ENCODE measurements around the gene AGPAT4.

Gene AGPAT4

GRCh38 chr6:161254126-161254463 lies 19.8 kb downstream of the AGPAT4 start:
- Histone ChIP-seq H3K4me3 (ENCODE audit: low read depth in 1 of 2, low read length in 2 of 2) (no peak overlapping the region), H3K36me3 (ENCODE audit: control insufficient read depth in 1 of 2, insufficient read depth in 2 of 2, low read length in 2 of 2) (no peaks in the 10 kb centered on the region), H3K9me3 (ENCODE audit: control insufficient read depth in 1 of 2, low read length in 2 of 2) (no peaks in the 10 kb centered on the region), H3K27ac (ENCODE audit: low read length) (no peak overlapping the region), H3K4me1 (ENCODE audit: control insufficient read depth in 1 of 2, insufficient read depth in 2 of 2, low read length in 2 of 2) (peaks cover 0 to 25% of the 10 kb centered on the region in 2 donors), H3K27me3 (ENCODE audit: low read depth, low read length) (no peaks in the 10 kb centered on the region)

DNA sequence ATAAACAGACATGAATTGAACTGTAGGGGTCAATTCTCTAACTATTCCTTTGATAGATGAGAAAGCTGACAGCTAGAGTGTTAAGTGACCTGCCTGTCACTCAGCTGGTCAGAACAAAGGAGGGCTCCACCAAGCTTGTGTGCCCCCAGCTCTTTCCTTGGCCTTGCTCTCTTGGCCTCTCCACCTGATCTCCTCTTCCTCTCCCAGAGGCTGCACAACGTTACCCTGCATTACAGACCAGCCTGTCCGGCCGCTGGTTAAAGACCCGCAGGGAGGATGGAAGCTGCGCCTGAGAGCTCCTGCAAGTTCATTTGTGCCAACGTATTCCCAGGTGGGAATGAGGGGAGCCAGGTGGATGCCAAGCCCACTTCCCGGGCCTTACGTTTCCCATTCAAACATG lies 22.5 kb downstream of the AGPAT4 start:
- H3K27me3 ChIP-seq (ENCODE audit: low read depth, low read length) = no peaks in the 10 kb centered on the region
- H3K4me3 ChIP-seq (ENCODE audit: low read depth in 1 of 2, low read length in 2 of 2) = no peak overlapping the region
- no peaks in the 10 kb centered on the region for H3K36me3 ChIP-seq (ENCODE audit: control insufficient read depth in 1 of 2, insufficient read depth in 2 of 2, low read length in 2 of 2)
- no peak overlapping the region for H3K27ac ChIP-seq (ENCODE audit: low read length)
- no peaks in the 10 kb centered on the region for H3K9me3 ChIP-seq (ENCODE audit: control insufficient read depth in 1 of 2, low read length in 2 of 2)
- H3K4me1 ChIP-seq (ENCODE audit: control insufficient read depth in 1 of 2, insufficient read depth in 2 of 2, low read length in 2 of 2) = peaks cover 0 to 17% of the 10 kb centered on the region in 2 donors

DNA sequence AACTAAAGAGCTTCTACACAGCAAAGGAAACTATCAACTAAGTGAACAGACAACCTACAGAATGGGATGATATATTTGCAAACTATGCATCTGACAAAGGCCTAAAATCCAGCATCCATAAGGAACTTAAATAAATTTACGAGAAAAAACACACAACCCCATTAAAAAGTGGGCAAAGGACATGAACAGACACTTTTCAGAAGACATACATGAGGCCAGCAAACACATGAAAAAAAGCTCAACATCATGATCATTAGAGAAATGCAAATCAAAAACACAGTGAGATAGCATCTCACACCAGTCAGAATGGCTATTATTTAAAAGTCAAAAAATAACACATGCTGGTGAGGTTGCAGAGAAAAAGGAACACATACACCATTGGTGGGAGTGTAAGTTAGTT lies 24.5 kb downstream of the AGPAT4 start:
- Histone ChIP-seq H3K27ac (ENCODE audit: low read length) (no peak overlapping the region), H3K9me3 (ENCODE audit: control insufficient read depth in 1 of 2, low read length in 2 of 2) (no peaks in the 10 kb centered on the region), H3K36me3 (ENCODE audit: control insufficient read depth in 1 of 2, insufficient read depth in 2 of 2, low read length in 2 of 2) (no peaks in the 10 kb centered on the region), H3K4me3 (ENCODE audit: low read depth in 1 of 2, low read length in 2 of 2) (no peak overlapping the region), H3K4me1 (ENCODE audit: control insufficient read depth in 1 of 2, insufficient read depth in 2 of 2, low read length in 2 of 2) (peaks cover 0 to 3% of the 10 kb centered on the region in 2 donors), H3K27me3 (ENCODE audit: low read depth, low read length) (no peaks in the 10 kb centered on the region)

DNA sequence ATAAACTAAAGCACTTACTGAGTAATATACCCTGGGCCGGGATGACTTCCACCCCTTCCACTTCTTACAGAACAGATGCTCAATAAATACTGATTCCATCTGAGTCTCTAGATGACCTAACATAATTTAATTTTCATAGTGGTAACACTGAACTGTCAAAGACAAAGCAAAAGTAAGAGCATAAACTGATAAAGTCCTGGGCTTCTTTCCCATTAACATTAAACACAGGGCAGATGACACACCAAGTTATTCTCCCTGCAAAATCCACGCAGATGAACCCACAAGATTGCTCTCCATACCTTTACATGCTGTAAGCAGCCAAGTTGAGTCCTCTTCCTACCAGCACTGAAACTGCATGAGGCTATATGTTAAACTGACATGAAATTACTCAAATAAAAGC lies 27.1 kb downstream of the AGPAT4 start:
- Histone ChIP-seq H3K9me3 (ENCODE audit: control insufficient read depth in 1 of 2, low read length in 2 of 2) (no peaks in the 10 kb centered on the region), H3K36me3 (ENCODE audit: control insufficient read depth in 1 of 2, insufficient read depth in 2 of 2, low read length in 2 of 2) (no peaks in the 10 kb centered on the region), H3K27ac (ENCODE audit: low read length) (no peak overlapping the region), H3K4me1 (ENCODE audit: control insufficient read depth in 1 of 2, insufficient read depth in 2 of 2, low read length in 2 of 2) (no peaks in the 10 kb centered on the region), H3K27me3 (ENCODE audit: low read depth, low read length) (no peaks in the 10 kb centered on the region), H3K4me3 (ENCODE audit: low read depth in 1 of 2, low read length in 2 of 2) (no peak overlapping the region)

GRCh38 chr6:161245363-161245762 lies 28.5 kb downstream of the AGPAT4 start:
- Histone ChIP-seq H3K27ac (ENCODE audit: low read length) (no peak overlapping the region), H3K4me3 (ENCODE audit: low read depth in 1 of 2, low read length in 2 of 2) (no peak overlapping the region), H3K4me1 (ENCODE audit: control insufficient read depth in 1 of 2, insufficient read depth in 2 of 2, low read length in 2 of 2) (no peaks in the 10 kb centered on the region), H3K36me3 (ENCODE audit: control insufficient read depth in 1 of 2, insufficient read depth in 2 of 2, low read length in 2 of 2) (no peaks in the 10 kb centered on the region), H3K9me3 (ENCODE audit: control insufficient read depth in 1 of 2, low read length in 2 of 2) (no peaks in the 10 kb centered on the region), H3K27me3 (ENCODE audit: low read depth, low read length) (no peaks in the 10 kb centered on the region)

- Histone ChIP-seq H3K4me1 (ENCODE audit: control insufficient read depth in 1 of 2, insufficient read depth in 2 of 2, low read length in 2 of 2) (no peaks in the 10 kb centered on the region), H3K4me3 (ENCODE audit: low read depth in 1 of 2, low read length in 2 of 2) (no peak overlapping the region), H3K27ac (ENCODE audit: low read length) (no peak overlapping the region), H3K9me3 (ENCODE audit: control insufficient read depth in 1 of 2, low read length in 2 of 2) (no peaks in the 10 kb centered on the region), H3K36me3 (ENCODE audit: control insufficient read depth in 1 of 2, insufficient read depth in 2 of 2, low read length in 2 of 2) (no peaks in the 10 kb centered on the region), H3K27me3 (ENCODE audit: low read depth, low read length) (no peaks in the 10 kb centered on the region)
Observed at GRCh38 chr6:161244725-161245124, 29.1 kb downstream of the AGPAT4 start.

- H3K4me3 ChIP-seq (ENCODE audit: low read depth in 1 of 2, low read length in 2 of 2) = no peak overlapping the region
- no peaks in the 10 kb centered on the region for H3K9me3 ChIP-seq (ENCODE audit: control insufficient read depth in 1 of 2, low read length in 2 of 2)
- H3K27me3 ChIP-seq (ENCODE audit: low read depth, low read length) = no peaks in the 10 kb centered on the region
- no peak overlapping the region for H3K27ac ChIP-seq (ENCODE audit: low read length)
- no peaks in the 10 kb centered on the region for H3K36me3 ChIP-seq (ENCODE audit: control insufficient read depth in 1 of 2, insufficient read depth in 2 of 2, low read length in 2 of 2)
- no peaks in the 10 kb centered on the region for H3K4me1 ChIP-seq (ENCODE audit: control insufficient read depth in 1 of 2, insufficient read depth in 2 of 2, low read length in 2 of 2)
Observed at GRCh38 chr6:161242779-161243693, 30.8 kb downstream of the AGPAT4 start.

GRCh38 chr6:161242113-161242512 lies 31.7 kb downstream of the AGPAT4 start:
- Histone ChIP-seq H3K4me1 (ENCODE audit: control insufficient read depth in 1 of 2, insufficient read depth in 2 of 2, low read length in 2 of 2) (no peaks in the 10 kb centered on the region), H3K27me3 (ENCODE audit: low read depth, low read length) (no peaks in the 10 kb centered on the region), H3K27ac (ENCODE audit: low read length) (no peak overlapping the region), H3K9me3 (ENCODE audit: control insufficient read depth in 1 of 2, low read length in 2 of 2) (no peaks in the 10 kb centered on the region), H3K4me3 (ENCODE audit: low read depth in 1 of 2, low read length in 2 of 2) (no peak overlapping the region), H3K36me3 (ENCODE audit: control insufficient read depth in 1 of 2, insufficient read depth in 2 of 2, low read length in 2 of 2) (no peaks in the 10 kb centered on the region)

- Histone ChIP-seq H3K4me1 (ENCODE audit: control insufficient read depth in 1 of 2, insufficient read depth in 2 of 2, low read length in 2 of 2) (peaks cover 1 to 22% of the 10 kb centered on the region in 2 donors), H3K36me3 (ENCODE audit: control insufficient read depth in 1 of 2, insufficient read depth in 2 of 2, low read length in 2 of 2) (no peaks in the 10 kb centered on the region), H3K27ac (ENCODE audit: low read length) (no peak overlapping the region), H3K9me3 (ENCODE audit: control insufficient read depth in 1 of 2, low read length in 2 of 2) (no peaks in the 10 kb centered on the region), H3K4me3 (ENCODE audit: low read depth in 1 of 2, low read length in 2 of 2) (no peak overlapping the region), H3K27me3 (ENCODE audit: low read depth, low read length) (no peaks in the 10 kb centered on the region)
Observed at GRCh38 chr6:161239001-161239400, 34.9 kb downstream of the AGPAT4 start.

- H3K36me3 ChIP-seq (ENCODE audit: control insufficient read depth in 1 of 2, insufficient read depth in 2 of 2, low read length in 2 of 2) = no peaks in the 10 kb centered on the region
- H3K27ac ChIP-seq (ENCODE audit: low read length) = no peak overlapping the region
- peaks cover 3 to 22% of the 10 kb centered on the region in 2 donors for H3K4me1 ChIP-seq (ENCODE audit: control insufficient read depth in 1 of 2, insufficient read depth in 2 of 2, low read length in 2 of 2)
- H3K4me3 ChIP-seq (ENCODE audit: low read depth in 1 of 2, low read length in 2 of 2) = no peak overlapping the region
- H3K9me3 ChIP-seq (ENCODE audit: control insufficient read depth in 1 of 2, low read length in 2 of 2) = no peaks in the 10 kb centered on the region
- H3K27me3 ChIP-seq (ENCODE audit: low read depth, low read length) = no peaks in the 10 kb centered on the region
Observed at GRCh38 chr6:161238500-161238899, 35.4 kb downstream of the AGPAT4 start.

DNA sequence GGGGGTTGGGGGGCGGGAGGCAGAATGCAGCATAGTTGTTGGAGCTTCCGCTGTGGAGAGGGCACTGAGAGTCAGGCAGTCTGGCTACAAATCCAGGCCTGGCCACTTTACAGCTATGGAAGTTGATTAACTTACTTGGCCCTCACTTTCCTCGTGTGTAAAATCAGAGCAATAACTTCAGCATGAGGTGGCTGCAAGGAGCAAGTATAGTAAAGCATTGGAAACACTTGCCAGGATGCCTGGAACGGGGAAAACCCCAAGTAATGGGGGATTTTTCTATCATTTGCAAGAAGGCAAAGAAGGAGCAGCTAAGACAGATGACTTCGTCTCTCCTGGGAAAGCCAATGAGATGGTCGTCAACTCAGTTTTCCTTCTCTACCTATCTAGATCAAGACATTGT lies 35.8 kb downstream of the AGPAT4 start:
- H3K9me3 ChIP-seq (ENCODE audit: control insufficient read depth in 1 of 2, low read length in 2 of 2) = no peaks in the 10 kb centered on the region
- peaks cover 3 to 22% of the 10 kb centered on the region in 2 donors for H3K4me1 ChIP-seq (ENCODE audit: control insufficient read depth in 1 of 2, insufficient read depth in 2 of 2, low read length in 2 of 2)
- H3K36me3 ChIP-seq (ENCODE audit: control insufficient read depth in 1 of 2, insufficient read depth in 2 of 2, low read length in 2 of 2) = no peaks in the 10 kb centered on the region
- H3K4me3 ChIP-seq (ENCODE audit: low read depth in 1 of 2, low read length in 2 of 2) = no peak overlapping the region
- no peak overlapping the region for H3K27ac ChIP-seq (ENCODE audit: low read length)
- no peaks in the 10 kb centered on the region for H3K27me3 ChIP-seq (ENCODE audit: low read depth, low read length)

DNA sequence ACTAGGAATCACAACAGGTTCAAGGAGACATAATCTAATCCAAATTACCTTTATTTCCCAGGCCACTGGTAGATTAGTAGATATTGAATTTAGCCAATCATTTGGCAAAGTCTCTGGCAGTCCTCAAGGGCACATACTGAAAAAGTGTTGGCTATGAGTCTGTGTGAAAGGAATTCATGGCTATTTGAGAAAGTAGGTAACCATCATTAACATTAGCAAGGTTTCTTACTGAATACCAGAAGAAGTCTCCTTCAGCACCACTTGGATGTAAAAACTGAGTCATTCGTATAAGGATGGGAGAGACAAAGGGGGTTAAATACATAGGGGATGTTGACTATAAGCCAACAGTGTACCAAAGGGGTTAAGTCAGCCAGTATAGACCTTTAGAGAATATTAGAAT lies 36.7 kb downstream of the AGPAT4 start:
- Histone ChIP-seq H3K27ac (ENCODE audit: low read length) (no peak overlapping the region), H3K4me3 (ENCODE audit: low read depth in 1 of 2, low read length in 2 of 2) (no peak overlapping the region), H3K36me3 (ENCODE audit: control insufficient read depth in 1 of 2, insufficient read depth in 2 of 2, low read length in 2 of 2) (no peaks in the 10 kb centered on the region), H3K4me1 (ENCODE audit: control insufficient read depth in 1 of 2, insufficient read depth in 2 of 2, low read length in 2 of 2) (peaks cover 3 to 22% of the 10 kb centered on the region in 2 donors), H3K27me3 (ENCODE audit: low read depth, low read length) (no peaks in the 10 kb centered on the region), H3K9me3 (ENCODE audit: control insufficient read depth in 1 of 2, low read length in 2 of 2) (no peaks in the 10 kb centered on the region)

Measured in muscle layer of duodenum (tissue), 2 donors.